Smooth muscle cell (in vitro differentiated cells): Measurements from ENCODE around the gene BTBD17. TPM values are rescaled to one million over a fixed set of nuclear protein-coding genes. Genes with fewer than 3 reads are reported as not detected.
"Not testable (repeated sequence)": the region's sequence is repeated elsewhere in the genome, so short reads cannot be mapped to it uniquely, and the experiment has no call there.

Experiments used
- DNase-seq: peaks from one replicate; lab custom pipeline; 2025; ENCODE audit not compliant: unreplicated experiment; lab: John Stamatoyannopoulos, UW
- H2AFZ ChIP-seq: fragments of 200-600 bp; sonication (generic); 2 replicates; pipeline ENCODE4 v1.6.0; 2016; ENCODE audit warnings: antibody characterized with exemption, low read depth, mild to moderate bottlenecking
- H3F3A ChIP-seq: fragments of 200-600 bp; sonication (generic); 2 replicates; pipeline ENCODE4 v1.6.0; 2017; ENCODE audit warnings: antibody characterized with exemption, low read depth
- H3K27ac ChIP-seq: fragments of 200-600 bp; sonication (generic); 2 replicates; pipeline ENCODE4 v1.5.1; 2016; ENCODE audit warnings: low read depth, mild to moderate bottlenecking
- H3K27me3 ChIP-seq: fragments of 200-600 bp; sonication (generic); 2 replicates; pipeline ENCODE4 v1.6.1; 2016; ENCODE audit warnings: low read depth, mild to moderate bottlenecking
- H3K36me3 ChIP-seq: fragments of 200-600 bp; sonication (generic); 2 replicates; pipeline ENCODE4 v1.5.1; 2016; ENCODE audit warnings: low read depth
- H3K4me1 ChIP-seq: fragments of 200-600 bp; sonication (generic); 2 replicates; pipeline ENCODE4 v1.5.1; 2016; ENCODE audit warnings: low read depth
- H3K4me2 ChIP-seq: fragments of 200-600 bp; sonication (generic); 2 replicates; pipeline ENCODE4 v1.6.0; 2016; ENCODE audit warnings: mild to moderate bottlenecking
- H3K4me3 ChIP-seq: fragments of 200-600 bp; sonication (generic); 2 replicates; pipeline ENCODE4 v1.5.1; 2016; ENCODE audit warnings: mild to moderate bottlenecking
- H3K79me2 ChIP-seq: fragments of 200-600 bp; sonication (generic); 2 replicates; pipeline ENCODE4 v1.6.0; 2016; ENCODE audit warnings: low read depth, mild to moderate bottlenecking
- H3K9ac ChIP-seq: fragments of 200-600 bp; sonication (generic); 2 replicates; pipeline ENCODE4 v1.6.0; 2016; ENCODE audit warnings: low read depth
- H3K9me3 ChIP-seq: fragments of 200-600 bp; sonication (generic); replicated peaks from 2 replicates; pipeline ENCODE4 v1.5.1; 2016; ENCODE audit warnings: low read depth
- H4K20me1 ChIP-seq: fragments of 200-600 bp; sonication (generic); 2 replicates; pipeline ENCODE4 v1.6.0; 2016; ENCODE audit warnings: low read depth
- CTCF ChIP-seq: fragments of 200-600 bp; sonication (generic); IDR thresholded peaks from 2 replicates; pipeline ENCODE4 v1.5.1; 2017; ENCODE audit warnings: borderline replicate concordance, mild to moderate bottlenecking, antibody characterized with exemption; ENCODE audit not compliant: insufficient read depth, poor library complexity, severe bottlenecking
- WGBS: methylation state at CpG from one replicate; pipeline ENCODE4 v1.1.7; 2016; ENCODE audit warnings: low lambda C conversion rate; 5-methylcytosine and 5-hydroxymethylcytosine counted together
- polyA plus RNA-seq: library from polyadenylated mRNA; unstranded; fragments of >200 nt; fragmentation: Nextera tagmentation; extraction: Ambion mirVana; gene quantifications from 2 replicates; pipeline ENCODE4 v1.2.1, GENCODE V29; 2016
- total RNA-seq: library from RNA; depleted of rRNA; stranded (reverse); fragments of >200 nt; gene quantifications from 2 replicates; pipeline ENCODE4 v1.2.3, GENCODE V29; 2014

The BTBD17 gene
- total and polyA plus RNA-seq, 2 experiments from 2014 or later, result not detected

- no peak overlapping the region for H2AFZ ChIP-seq
- H3K27me3 ChIP-seq, result no peaks in the 10 kb centered on the region
- no peaks in the 10 kb centered on the region for H3K79me2 ChIP-seq
- H3K36me3 ChIP-seq, result no peaks in the 10 kb centered on the region
- DNase-seq, result no peak
- no peaks in the 10 kb centered on the region for H3F3A ChIP-seq
- no peaks in the 10 kb centered on the region for H3K4me1 ChIP-seq
- TF ChIP-seq CTCF, result no peak
- WGBS, result 53% methylated on average over 3 of the region's 3 CpGs
- H4K20me1 ChIP-seq, result no peaks in the 10 kb centered on the region
- H3K4me2 ChIP-seq, result no peak overlapping the region
- H3K4me3 ChIP-seq, result no peak overlapping the region
- no peaks in the 10 kb centered on the region for H3K9me3 ChIP-seq
- no peak overlapping the region for H3K27ac ChIP-seq
- no peak overlapping the region for H3K9ac ChIP-seq
Observed at GRCh38 chr17:74408262-74408661, 46.6 kb upstream of the BTBD17 start.

DNA sequence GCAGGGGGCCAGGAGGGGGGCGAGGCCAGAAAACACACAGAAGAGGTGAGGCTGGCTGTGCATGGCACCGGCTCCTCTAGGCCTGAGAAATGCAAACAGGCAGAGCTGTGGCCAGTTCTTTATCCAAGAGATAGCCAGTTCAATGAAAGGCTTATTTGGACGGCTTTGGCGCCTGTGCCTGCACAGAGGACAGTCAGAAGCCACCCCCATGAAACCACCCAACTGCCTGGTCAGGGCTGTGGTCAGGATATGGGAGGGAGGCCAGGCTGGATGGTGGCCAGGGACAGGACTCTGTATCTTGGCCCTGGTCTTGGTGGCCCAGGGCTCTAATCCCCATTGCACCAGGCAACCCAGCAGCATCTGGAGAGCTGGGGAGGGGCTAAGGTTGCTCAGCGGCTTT, 45.7 kb upstream of the BTBD17 start:
- Histone ChIP-seq H3K36me3 (no peaks in the 10 kb centered on the region), H3K9me3 (no peaks in the 10 kb centered on the region), H4K20me1 (no peaks in the 10 kb centered on the region), H3K4me2 (no peak overlapping the region), H3K4me3 (no peak overlapping the region), H2AFZ (no peak overlapping the region), H3K27ac (no peak overlapping the region), H3K79me2 (no peaks in the 10 kb centered on the region), H3K9ac (no peak overlapping the region), H3F3A (no peaks in the 10 kb centered on the region), H3K4me1 (no peaks in the 10 kb centered on the region), H3K27me3 (no peaks in the 10 kb centered on the region)
- DNase-seq, result no peak
- TF ChIP-seq CTCF, result no peak
- WGBS, result 64% methylated on average over 5 of the region's 5 CpGs

DNA sequence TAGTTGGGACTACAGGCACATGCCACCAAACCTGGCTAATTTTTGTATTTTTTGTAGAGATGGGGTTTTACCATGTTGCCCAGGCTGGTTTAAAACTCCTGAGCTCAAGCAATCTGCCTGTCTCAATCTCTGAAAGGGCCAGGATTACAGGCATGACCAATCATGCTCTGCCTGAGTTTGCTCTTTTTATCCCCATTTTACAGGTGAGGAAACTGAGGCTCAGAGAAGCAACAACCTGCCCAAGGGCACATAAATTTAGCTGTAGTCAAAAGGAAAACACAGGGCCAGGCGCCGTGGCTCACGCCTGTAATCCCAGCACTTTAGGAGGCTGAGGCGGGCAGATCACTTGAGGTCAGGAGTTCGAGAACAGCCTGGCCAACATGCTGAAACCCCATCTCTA, 43.6 kb upstream of the BTBD17 start:
- H3K9ac ChIP-seq, H4K20me1 ChIP-seq, H3K27me3 ChIP-seq, DNase-seq, H2AFZ ChIP-seq, H3K27ac ChIP-seq, H3K4me2 ChIP-seq, H3K9me3 ChIP-seq, H3K79me2 ChIP-seq, H3K4me1 ChIP-seq, H3F3A ChIP-seq, H3K36me3 ChIP-seq, H3K4me3 ChIP-seq: not testable (repeated sequence)
- WGBS, result 96% methylated on average over 5 of the region's 5 CpGs

DNA sequence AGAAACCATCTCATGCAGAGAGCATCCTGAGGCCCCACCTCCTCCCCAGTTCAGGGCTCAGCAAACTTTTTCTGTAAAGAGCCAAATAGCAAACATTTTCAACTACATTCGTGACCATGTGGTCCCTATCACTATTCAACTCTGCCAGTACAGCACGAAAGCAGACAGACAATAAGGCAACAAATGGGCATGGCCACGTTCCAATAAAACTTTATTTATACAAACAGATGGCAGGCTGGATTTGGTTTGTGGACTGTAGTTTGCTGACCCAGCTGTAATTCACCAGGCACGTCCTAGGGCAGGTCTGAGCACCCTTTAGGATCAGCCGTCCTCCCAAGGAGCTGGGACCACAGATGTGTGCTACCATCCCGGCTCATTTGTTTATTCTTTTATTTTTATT, 43.1 kb upstream of the BTBD17 start:
- Histone ChIP-seq H3K4me3 (no peak overlapping the region), H3F3A (no peaks in the 10 kb centered on the region), H3K4me1 (no peaks in the 10 kb centered on the region), H3K79me2 (no peaks in the 10 kb centered on the region), H2AFZ (no peak overlapping the region), H3K9ac (no peak overlapping the region), H4K20me1 (no peaks in the 10 kb centered on the region), H3K36me3 (no peaks in the 10 kb centered on the region), H3K27me3 (no peaks in the 10 kb centered on the region), H3K9me3 (no peaks in the 10 kb centered on the region), H3K4me2 (no peak overlapping the region), H3K27ac (no peak overlapping the region)
- 77% methylated on average over 6 of the region's 6 CpGs for WGBS
- TF ChIP-seq CTCF, result no peak
- DNase-seq, result no peak
